HG02642 (cell line): ENCODE data around the gene SLC22A3.
"Not testable (repeated sequence)": the region's sequence is repeated elsewhere in the genome, so short reads cannot be mapped to it uniquely, and the experiment has no call there.

Experiments
- ATAC-seq: cut with Tn5 transposase; IDR thresholded peaks from one replicate; pipeline ENCODE4 v1.9.1; 2021; ENCODE audit warnings: mild to moderate bottlenecking; ENCODE audit not compliant: unreplicated experiment, poor library complexity

The SLC22A3 gene

GRCh38 chr6:160348223-160349019, at the start of gene SLC22A3:
Gene SLC22A3, plus strand, starts transcription at chr6:160348378. Its CDS starts 42 bp downstream, at chr6:160348420.
- ATAC-seq, result no peak

- ATAC-seq, result no peak
Measured at GRCh38 chr6:160299559-160299958, 48.6 kb upstream of the SLC22A3 start.

- ATAC-seq, result no peak
Measured at GRCh38 chr6:160300076-160300695, 48.0 kb upstream of the SLC22A3 start.

GRCh38 chr6:160301339-160301738, 46.8 kb upstream of the SLC22A3 start:
- no peak for ATAC-seq

GRCh38 chr6:160302431-160303082, 45.6 kb upstream of the SLC22A3 start:
- ATAC-seq, result not testable (repeated sequence)

GRCh38 chr6:160303806-160304205, 44.4 kb upstream of the SLC22A3 start:
- ATAC-seq, result no peak

GRCh38 chr6:160305926-160306713, 42.1 kb upstream of the SLC22A3 start:
- ATAC-seq, result no peak

- ATAC-seq, result no peak
Measured at GRCh38 chr6:160309718-160310117, 38.5 kb upstream of the SLC22A3 start.

- no peak for ATAC-seq
Measured at GRCh38 chr6:160312900-160313299, 35.3 kb upstream of the SLC22A3 start.

- no peak for ATAC-seq
Measured at GRCh38 chr6:160315310-160315709, 32.9 kb upstream of the SLC22A3 start.

GRCh38 chr6:160316261-160316660, 31.9 kb upstream of the SLC22A3 start:
- ATAC-seq, result no peak

GRCh38 chr6:160319246-160319645, 28.9 kb upstream of the SLC22A3 start:
- no peak for ATAC-seq

- no peak for ATAC-seq
Measured at GRCh38 chr6:160321729-160322505, 26.3 kb upstream of the SLC22A3 start.

- no peak for ATAC-seq
Measured at GRCh38 chr6:160327981-160328380, 20.2 kb upstream of the SLC22A3 start.

GRCh38 chr6:160328447-160328846, 19.7 kb upstream of the SLC22A3 start:
- no peak for ATAC-seq

- ATAC-seq, result no peak
Measured at GRCh38 chr6:160329188-160329587, 19.0 kb upstream of the SLC22A3 start.

- no peak for ATAC-seq
Measured at GRCh38 chr6:160330619-160331018, 17.6 kb upstream of the SLC22A3 start.

- ATAC-seq, result no peak
Measured at GRCh38 chr6:160331204-160331603, 17.0 kb upstream of the SLC22A3 start.

GRCh38 chr6:160331753-160332152, 16.4 kb upstream of the SLC22A3 start:
- no peak for ATAC-seq

GRCh38 chr6:160333101-160333500, 15.1 kb upstream of the SLC22A3 start:
- ATAC-seq, result no peak
